ENCODE measurements around the gene HJURP. TPM values are rescaled to one million over a fixed set of nuclear protein-coding genes. Genes with fewer than 3 reads are reported as not detected.

The HJURP gene
- total RNA-seq, 1 experiment from 2014 or later, result 49.7 TPM

- H3K23me2 ChIP-seq (ENCODE audit: insufficient read length, low read depth, low read length, poor library complexity, severe bottlenecking), result peaks cover 11% of the 10 kb centered on the region
- H3K27ac ChIP-seq (ENCODE audit: insufficient read length, low read depth, low read length), result no peak overlapping the region
- no peak overlapping the region for H2BK5ac ChIP-seq (ENCODE audit: insufficient read length, low read length)
- no peak overlapping the region for H3K14ac ChIP-seq (ENCODE audit: insufficient read depth, low read length)
- Mint-ChIP-seq H3K9me3 (no peaks in the 10 kb centered on the region; a peak in 1 of 5 replicates), H3K4me3 (no peak overlapping the region), H3K27ac (no peak overlapping the region), H3K36me3 (ENCODE audit: insufficient read depth in 1 of 3, low read depth in 3 of 3) (peaks cover 51 to 72% (median 66%) of the 10 kb centered on the region in 3 experiments), H3K4me1 (peaks cover 21 to 24% of the 10 kb centered on the region in 2 experiments), H3K27me3 (ENCODE audit: low read depth) (no peaks in the 10 kb centered on the region; the same call in 1 of the 2 replicates)
- TF ChIP-seq CTCF (conservative IDR thresholded peaks at IDR 0.05), result no peak
- no peak for DNase-seq
- H3K79me1 ChIP-seq (ENCODE audit: insufficient read depth, low read depth, low read length, poor library complexity, severe bottlenecking), result peaks cover 3% of the 10 kb centered on the region
- no peaks in the 10 kb centered on the region for H3K9me3 ChIP-seq (ENCODE audit: control insufficient read depth, low read depth, low read length)
- no peak overlapping the region for H3K4ac ChIP-seq (ENCODE audit: low read depth, low read length)
- no CpG with 5 or more reads among the region's 7 CpGs for WGBS (ENCODE audit: extremely low coverage, insufficient read length, low lambda C conversion rate)
- no peak overlapping the region for H2AK5ac ChIP-seq (ENCODE audit: insufficient read length, low read length)
- no peak overlapping the region for H2BK12ac ChIP-seq (ENCODE audit: insufficient read length, low read depth, low read length)
- H4K91ac ChIP-seq (ENCODE audit: insufficient read length, low read depth, low read length), result no peak overlapping the region
- no peak overlapping the region for H3K18ac ChIP-seq (ENCODE audit: insufficient read length, low read depth, low read length)
- H2AFZ ChIP-seq (ENCODE audit: low read length), result no peak overlapping the region
- H4K20me1 ChIP-seq (ENCODE audit: control insufficient read depth, insufficient read depth, insufficient read length), result no peaks in the 10 kb centered on the region
- H3K9ac ChIP-seq (ENCODE audit: extremely low read depth, insufficient read length, low read length), result no peak overlapping the region
- H4K8ac ChIP-seq (replicated peaks; ENCODE audit: insufficient read length, low read depth, low read length), result no peak overlapping the region
- H3K27me3 ChIP-seq (ENCODE audit: insufficient read depth, low read length), result no peaks in the 10 kb centered on the region
- H3K79me2 ChIP-seq (ENCODE audit: insufficient read depth, low read length), result peaks cover 27% of the 10 kb centered on the region; the same call in 1 of the 2 replicates
- H3T11ph ChIP-seq (ENCODE audit: low read length), result no peak overlapping the region
- H2BK20ac ChIP-seq (ENCODE audit: low read depth, low read length, poor library complexity, severe bottlenecking), result no peak overlapping the region
- no peak overlapping the region for H2BK120ac ChIP-seq (ENCODE audit: low read depth, low read length, poor library complexity, severe bottlenecking)
- H4K5ac ChIP-seq (ENCODE audit: insufficient read length, low read depth, low read length), result no peak overlapping the region
- no peak overlapping the region for H3K4me2 ChIP-seq (ENCODE audit: insufficient read depth, insufficient read length, low read length)
- H3K4me1 ChIP-seq (ENCODE audit: insufficient read depth, low read length), result peaks cover 2% of the 10 kb centered on the region; the same call in 1 of the 2 replicates
- no peak overlapping the region for H3K23ac ChIP-seq (ENCODE audit: insufficient read length, low read depth, low read length)
- no peak overlapping the region for H3K56ac ChIP-seq (ENCODE audit: insufficient read length, low read depth, low read length)
- H2BK15ac ChIP-seq (ENCODE audit: low read depth, low read length), result no peak overlapping the region
These were observed 3.6 kb downstream of the HJURP start for GRCh38 chr2:233850745-233851144.

Measured in H9 (cell line).